ENCODE measurements around the gene DIMT1.

Gene DIMT1

GRCh38 chr5:62395210-62395950 lies 8.3 kb downstream of the DIMT1 start:
- no peaks in the 10 kb centered on the region for H3K4me1 ChIP-seq (ENCODE audit: control insufficient read depth, insufficient read depth, low read length)
- no peak overlapping the region for H3K9ac ChIP-seq (ENCODE audit: low read length)
- H3K27ac ChIP-seq (ENCODE audit: low read depth, low read length), result no peak overlapping the region
- no peak overlapping the region for H3K4me3 ChIP-seq (ENCODE audit: low read length)
- H3K27me3 ChIP-seq (ENCODE audit: control insufficient read depth, insufficient read depth, low read length), result no peaks in the 10 kb centered on the region
- peaks cover 8% of the 10 kb centered on the region for H3K36me3 ChIP-seq (ENCODE audit: control insufficient read depth, insufficient read depth, low read length)

DNA sequence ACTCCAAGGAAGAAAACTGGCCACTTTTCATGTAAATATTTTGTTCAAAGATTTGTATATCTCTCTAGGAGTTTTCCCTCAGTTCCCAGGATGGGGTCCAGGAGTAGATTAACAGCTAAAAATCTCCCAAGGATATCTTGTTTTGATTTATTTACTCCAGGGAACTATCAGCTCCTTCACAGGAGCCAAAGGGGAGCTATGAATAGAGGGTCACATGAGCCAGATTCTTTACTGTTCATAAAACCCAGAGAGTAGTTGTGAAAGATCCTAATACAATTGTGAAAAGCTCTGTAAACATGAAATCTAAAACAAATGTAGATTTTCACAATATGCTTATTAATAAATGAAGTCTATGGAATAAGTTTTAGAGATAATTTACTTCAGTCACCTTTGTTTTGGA lies 16.9 kb downstream of the DIMT1 start:
- Histone ChIP-seq H3K9ac (ENCODE audit: low read length) (no peak overlapping the region), H3K36me3 (ENCODE audit: control insufficient read depth, insufficient read depth, low read length) (peaks cover 16% of the 10 kb centered on the region), H3K27ac (ENCODE audit: low read depth, low read length) (no peak overlapping the region), H3K4me3 (ENCODE audit: low read length) (no peak overlapping the region), H3K27me3 (ENCODE audit: control insufficient read depth, insufficient read depth, low read length) (no peaks in the 10 kb centered on the region), H3K4me1 (ENCODE audit: control insufficient read depth, insufficient read depth, low read length) (no peaks in the 10 kb centered on the region)

GRCh38 chr5:62385816-62386400 lies 17.8 kb downstream of the DIMT1 start:
- Histone ChIP-seq H3K4me3 (ENCODE audit: low read length) (no peak overlapping the region), H3K9ac (ENCODE audit: low read length) (no peak overlapping the region), H3K4me1 (ENCODE audit: control insufficient read depth, insufficient read depth, low read length) (no peaks in the 10 kb centered on the region), H3K27me3 (ENCODE audit: control insufficient read depth, insufficient read depth, low read length) (no peaks in the 10 kb centered on the region), H3K36me3 (ENCODE audit: control insufficient read depth, insufficient read depth, low read length) (peaks cover 22% of the 10 kb centered on the region), H3K27ac (ENCODE audit: low read depth, low read length) (no peak overlapping the region)

- peaks cover 22% of the 10 kb centered on the region for H3K36me3 ChIP-seq (ENCODE audit: control insufficient read depth, insufficient read depth, low read length)
- no peak overlapping the region for H3K9ac ChIP-seq (ENCODE audit: low read length)
- no peaks in the 10 kb centered on the region for H3K27me3 ChIP-seq (ENCODE audit: control insufficient read depth, insufficient read depth, low read length)
- H3K4me3 ChIP-seq (ENCODE audit: low read length), result no peak overlapping the region
- H3K4me1 ChIP-seq (ENCODE audit: control insufficient read depth, insufficient read depth, low read length), result no peaks in the 10 kb centered on the region
- H3K27ac ChIP-seq (ENCODE audit: low read depth, low read length), result no peak overlapping the region
Observed at GRCh38 chr5:62385131-62385530, 18.6 kb downstream of the DIMT1 start.

- H3K36me3 ChIP-seq (ENCODE audit: control insufficient read depth, insufficient read depth, low read length), result peaks cover 6% of the 10 kb centered on the region
- no peak overlapping the region for H3K27ac ChIP-seq (ENCODE audit: low read depth, low read length)
- H3K27me3 ChIP-seq (ENCODE audit: control insufficient read depth, insufficient read depth, low read length), result no peaks in the 10 kb centered on the region
- no peaks in the 10 kb centered on the region for H3K4me1 ChIP-seq (ENCODE audit: control insufficient read depth, insufficient read depth, low read length)
- no peak overlapping the region for H3K4me3 ChIP-seq (ENCODE audit: low read length)
- H3K9ac ChIP-seq (ENCODE audit: low read length), result no peak overlapping the region
Observed at GRCh38 chr5:62376064-62376463, 27.6 kb downstream of the DIMT1 start.

DNA sequence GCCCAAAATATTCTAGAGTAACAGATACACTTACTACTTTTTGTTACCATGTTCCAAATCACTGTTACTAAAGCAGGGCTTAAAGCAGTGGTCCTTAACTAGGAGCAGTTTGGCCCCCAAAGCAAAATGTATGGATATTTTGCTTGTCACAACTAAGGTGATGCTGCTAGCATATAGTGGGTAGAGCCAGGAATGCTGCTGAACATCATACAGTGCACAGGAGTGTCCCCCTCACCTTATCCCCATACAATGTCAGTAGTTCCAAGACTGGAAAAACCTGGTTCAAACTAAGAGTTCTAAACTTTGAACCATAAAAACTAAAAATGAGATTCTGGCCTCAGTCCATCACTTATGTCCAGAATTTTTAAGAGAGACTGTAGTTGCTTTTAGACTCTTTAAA lies 28.1 kb downstream of the DIMT1 start:
- Histone ChIP-seq H3K27me3 (ENCODE audit: control insufficient read depth, insufficient read depth, low read length) (no peaks in the 10 kb centered on the region), H3K4me1 (ENCODE audit: control insufficient read depth, insufficient read depth, low read length) (no peaks in the 10 kb centered on the region), H3K9ac (ENCODE audit: low read length) (no peak overlapping the region), H3K4me3 (ENCODE audit: low read length) (no peak overlapping the region), H3K36me3 (ENCODE audit: control insufficient read depth, insufficient read depth, low read length) (peaks cover 5% of the 10 kb centered on the region), H3K27ac (ENCODE audit: low read depth, low read length) (no peak overlapping the region)

- Histone ChIP-seq H3K4me1 (ENCODE audit: control insufficient read depth, insufficient read depth, low read length) (no peaks in the 10 kb centered on the region), H3K27ac (ENCODE audit: low read depth, low read length) (no peak overlapping the region), H3K4me3 (ENCODE audit: low read length) (no peak overlapping the region), H3K27me3 (ENCODE audit: control insufficient read depth, insufficient read depth, low read length) (no peaks in the 10 kb centered on the region), H3K36me3 (ENCODE audit: control insufficient read depth, insufficient read depth, low read length) (peaks cover 5% of the 10 kb centered on the region), H3K9ac (ENCODE audit: low read length) (no peak overlapping the region)
Observed at GRCh38 chr5:62374090-62374489, 29.6 kb downstream of the DIMT1 start.

GRCh38 chr5:62373382-62373781 lies 30.3 kb downstream of the DIMT1 start:
- Histone ChIP-seq H3K4me3 (ENCODE audit: low read length) (no peak overlapping the region), H3K36me3 (ENCODE audit: control insufficient read depth, insufficient read depth, low read length) (peaks cover 5% of the 10 kb centered on the region), H3K27me3 (ENCODE audit: control insufficient read depth, insufficient read depth, low read length) (no peaks in the 10 kb centered on the region), H3K4me1 (ENCODE audit: control insufficient read depth, insufficient read depth, low read length) (no peaks in the 10 kb centered on the region), H3K27ac (ENCODE audit: low read depth, low read length) (no peak overlapping the region), H3K9ac (ENCODE audit: low read length) (no peak overlapping the region)

- Histone ChIP-seq H3K9ac (ENCODE audit: low read length) (no peak overlapping the region), H3K4me3 (ENCODE audit: low read length) (no peak overlapping the region), H3K27me3 (ENCODE audit: control insufficient read depth, insufficient read depth, low read length) (no peaks in the 10 kb centered on the region), H3K36me3 (ENCODE audit: control insufficient read depth, insufficient read depth, low read length) (peaks cover 5% of the 10 kb centered on the region), H3K27ac (ENCODE audit: low read depth, low read length) (no peak overlapping the region), H3K4me1 (ENCODE audit: control insufficient read depth, insufficient read depth, low read length) (no peaks in the 10 kb centered on the region)
Observed at GRCh38 chr5:62372600-62372999, 31.1 kb downstream of the DIMT1 start.

- Histone ChIP-seq H3K27me3 (ENCODE audit: control insufficient read depth, insufficient read depth, low read length) (no peaks in the 10 kb centered on the region), H3K36me3 (ENCODE audit: control insufficient read depth, insufficient read depth, low read length) (peaks cover 5% of the 10 kb centered on the region), H3K4me3 (ENCODE audit: low read length) (no peak overlapping the region), H3K27ac (ENCODE audit: low read depth, low read length) (no peak overlapping the region), H3K4me1 (ENCODE audit: control insufficient read depth, insufficient read depth, low read length) (no peaks in the 10 kb centered on the region), H3K9ac (ENCODE audit: low read length) (no peak overlapping the region)
Observed at GRCh38 chr5:62371409-62371808, 32.3 kb downstream of the DIMT1 start.

GRCh38 chr5:62369039-62369438 lies 34.7 kb downstream of the DIMT1 start:
- Histone ChIP-seq H3K27ac (ENCODE audit: low read depth, low read length) (no peak overlapping the region), H3K36me3 (ENCODE audit: control insufficient read depth, insufficient read depth, low read length) (peaks cover 7% of the 10 kb centered on the region), H3K4me3 (ENCODE audit: low read length) (no peak overlapping the region)

GRCh38 chr5:62362701-62363100 lies 41.0 kb downstream of the DIMT1 start:
- Histone ChIP-seq H3K36me3 (ENCODE audit: control insufficient read depth, insufficient read depth, low read length) (peaks cover 7% of the 10 kb centered on the region), H3K4me1 (ENCODE audit: control insufficient read depth, insufficient read depth, low read length) (no peaks in the 10 kb centered on the region)

More at GRCh38 chr5:62369039-62369438, 34.7 kb downstream of the DIMT1 start:
- Histone ChIP-seq H3K4me1 (ENCODE audit: control insufficient read depth, insufficient read depth, low read length) (no peaks in the 10 kb centered on the region), H3K9ac (ENCODE audit: low read length) (no peak overlapping the region), H3K27me3 (ENCODE audit: control insufficient read depth, insufficient read depth, low read length) (no peaks in the 10 kb centered on the region)

More at GRCh38 chr5:62362701-62363100, 41.0 kb downstream of the DIMT1 start:
- Histone ChIP-seq H3K4me3 (ENCODE audit: low read length) (no peak overlapping the region), H3K27ac (ENCODE audit: low read depth, low read length) (no peak overlapping the region), H3K9ac (ENCODE audit: low read length) (no peak overlapping the region), H3K27me3 (ENCODE audit: control insufficient read depth, insufficient read depth, low read length) (no peaks in the 10 kb centered on the region)

Data from rectal smooth muscle tissue (tissue), 1 donor.